Kidney tubule cell (primary cell): ENCODE data around the gene GSE1.

Experiments
- DNase-seq: peaks from one replicate; pipeline ENCODE4 v3.0.0-alpha.2; 2018; ENCODE audit warnings: low spot score

Gene GSE1

DNA sequence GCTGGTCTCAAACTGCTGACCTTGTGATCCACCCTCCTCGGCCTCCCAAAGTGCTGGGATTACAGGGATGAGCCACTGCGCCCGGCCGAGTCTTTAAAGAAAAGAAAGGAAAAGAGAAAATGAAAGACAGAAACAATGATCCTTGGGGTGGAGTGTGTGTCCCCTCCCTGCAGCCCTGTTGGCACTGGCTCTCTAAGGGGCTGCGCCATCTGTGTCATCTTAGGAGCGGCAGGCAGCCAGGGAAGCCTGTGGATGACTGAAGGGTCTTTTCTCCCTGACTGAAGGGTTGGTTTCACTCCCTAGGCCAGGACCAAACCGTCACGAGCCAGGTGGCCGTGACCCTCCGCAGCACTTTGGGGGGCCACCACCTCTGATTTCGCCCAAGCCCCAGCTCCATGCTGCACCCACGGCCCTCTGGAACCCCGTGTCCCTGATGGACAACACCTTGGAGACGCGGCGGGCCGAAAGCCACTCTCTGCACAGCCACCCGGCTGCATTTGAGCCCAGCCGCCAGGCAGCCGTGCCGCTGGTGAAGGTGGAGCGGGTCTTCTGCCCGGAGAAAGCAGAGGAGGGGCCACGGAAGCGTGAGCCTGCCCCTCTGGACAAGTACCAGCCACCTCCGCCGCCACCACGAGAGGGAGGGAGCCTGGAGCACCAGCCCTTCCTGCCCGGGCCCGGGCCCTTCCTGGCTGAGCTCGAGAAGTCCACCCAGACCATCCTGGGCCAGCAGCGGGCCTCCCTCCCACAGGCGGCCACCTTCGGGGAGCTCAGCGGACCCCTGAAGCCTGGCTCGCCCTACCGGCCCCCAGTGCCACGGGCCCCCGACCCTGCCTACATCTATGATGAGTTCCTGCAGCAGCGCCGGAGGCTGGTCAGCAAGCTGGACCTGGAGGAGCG is 48.0 kb downstream of the GSE1 start:
- DNase-seq, result no peak

GRCh38 chr16:85661740-85662481 is 48.8 kb downstream of the GSE1 start:
- no peak for DNase-seq

DNA sequence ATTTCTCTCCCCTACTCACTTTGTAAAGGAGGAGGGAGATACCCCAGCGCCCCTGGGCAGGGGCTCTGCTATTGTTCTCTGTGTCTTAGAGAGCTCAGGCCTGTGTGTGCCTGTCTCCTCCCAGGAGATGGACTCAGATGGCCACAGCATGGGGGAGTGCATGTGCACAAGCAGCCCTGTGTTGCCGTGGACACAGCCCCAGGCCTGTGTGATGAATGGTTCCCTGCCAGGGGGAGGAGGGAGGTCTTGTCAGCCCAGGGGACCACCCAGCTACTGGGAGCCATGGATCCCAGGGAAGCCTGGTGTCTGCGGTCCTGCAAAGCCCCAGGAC is 49.3 kb downstream of the GSE1 start:
- DNase-seq, result no peak

GRCh38 chr16:85662976-85663830 is 50.1 kb downstream of the GSE1 start:
- DNase-seq, result no peak

GRCh38 chr16:85663891-85664321 is 50.8 kb downstream of the GSE1 start:
- no peak for DNase-seq

DNA sequence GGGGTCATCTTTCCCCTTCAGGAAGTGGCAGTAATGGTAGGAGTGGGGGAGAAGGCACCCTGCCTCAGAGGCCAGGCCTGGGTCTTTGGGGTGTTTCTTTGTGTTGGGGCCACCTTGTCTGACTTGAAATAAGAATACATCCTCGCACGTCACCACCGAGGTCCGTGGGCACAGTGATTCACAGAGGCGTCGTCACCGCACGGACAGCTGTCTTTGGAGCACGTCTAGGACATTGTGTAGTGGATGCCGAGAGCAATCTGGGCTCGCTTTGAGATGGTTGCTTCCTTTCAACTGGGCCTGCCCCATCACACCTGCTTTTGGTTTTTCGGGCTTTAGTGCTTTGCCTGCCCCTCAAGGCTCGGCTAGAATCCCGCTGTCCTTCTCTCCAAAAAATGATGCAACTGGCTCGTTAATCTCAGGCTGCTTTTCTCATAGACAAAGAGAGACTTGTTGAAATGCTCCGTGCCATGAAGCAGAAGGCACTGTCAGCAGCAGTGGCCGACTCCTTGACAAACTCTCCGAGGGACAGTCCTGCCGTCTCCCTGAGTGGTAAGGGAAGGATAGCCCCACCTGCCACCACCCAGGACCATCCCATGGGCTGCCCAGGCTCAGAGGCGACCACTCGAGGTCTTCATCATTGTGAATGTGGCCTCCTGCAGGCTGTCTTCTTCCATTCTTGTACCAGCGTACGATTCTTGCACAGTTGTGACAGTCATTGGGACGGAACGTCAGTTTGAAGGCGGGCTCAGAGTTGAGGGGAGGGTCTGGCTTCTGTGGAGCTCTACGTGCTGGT is 51.7 kb downstream of the GSE1 start:
- DNase-seq, result no peak

DNA sequence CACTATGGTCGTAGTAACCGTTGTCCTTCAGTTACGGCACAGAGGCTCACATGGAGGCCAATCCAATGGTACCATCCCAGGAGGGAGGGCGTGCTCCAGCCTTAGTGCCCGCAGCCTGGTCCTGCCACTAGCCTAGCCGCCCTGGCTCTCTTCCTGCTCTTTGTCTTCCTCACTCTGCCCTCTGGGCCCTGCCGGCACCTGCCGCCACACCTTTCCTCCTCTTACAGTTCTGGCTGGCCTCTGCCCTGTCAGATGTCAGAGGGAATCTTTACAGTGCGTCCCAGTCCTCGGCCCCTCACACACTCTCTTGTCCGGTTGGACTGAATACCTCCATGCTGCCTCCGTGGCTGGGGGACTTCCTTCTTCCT is 52.2 kb downstream of the GSE1 start:
- no peak for DNase-seq

- no peak for DNase-seq
These were observed 52.8 kb downstream of the GSE1 start for GRCh38 chr16:85665929-85666328.

GRCh38 chr16:85667261-85667660 is 54.1 kb downstream of the GSE1 start:
- DNase-seq, result no peak

DNA sequence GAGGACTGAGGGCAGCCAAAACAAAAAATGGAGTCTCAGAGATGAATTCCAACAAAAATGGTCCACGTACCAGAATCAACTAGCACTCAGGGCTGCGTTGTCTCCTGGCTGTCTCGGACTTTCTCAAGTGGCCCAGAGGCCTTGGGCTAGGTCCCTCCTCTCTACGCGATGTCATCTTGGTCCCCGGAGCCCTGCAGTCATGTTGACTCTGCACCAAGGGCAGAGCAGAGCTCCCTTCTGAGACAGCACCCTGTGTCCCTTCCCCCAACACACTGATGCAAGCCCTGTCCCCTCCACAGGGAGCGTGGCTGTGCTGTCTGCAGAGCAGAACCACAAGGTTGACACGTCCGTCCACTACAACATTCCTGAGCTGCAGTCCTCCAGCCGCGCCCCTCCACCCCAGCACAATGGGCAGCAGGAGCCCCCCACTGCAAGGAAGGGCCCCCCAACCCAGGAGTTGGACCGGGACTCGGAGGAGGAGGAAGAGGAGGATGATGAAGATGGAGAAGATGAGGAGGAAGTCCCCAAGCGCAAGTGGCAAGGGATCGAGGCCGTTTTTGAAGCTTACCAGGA is 54.8 kb downstream of the GSE1 start:
- DNase-seq, result no peak

- no peak for DNase-seq
These were observed 55.7 kb downstream of the GSE1 start for GRCh38 chr16:85668676-85669424.

- no peak for DNase-seq
These were observed 57.7 kb downstream of the GSE1 start for GRCh38 chr16:85670840-85671239.

DNA sequence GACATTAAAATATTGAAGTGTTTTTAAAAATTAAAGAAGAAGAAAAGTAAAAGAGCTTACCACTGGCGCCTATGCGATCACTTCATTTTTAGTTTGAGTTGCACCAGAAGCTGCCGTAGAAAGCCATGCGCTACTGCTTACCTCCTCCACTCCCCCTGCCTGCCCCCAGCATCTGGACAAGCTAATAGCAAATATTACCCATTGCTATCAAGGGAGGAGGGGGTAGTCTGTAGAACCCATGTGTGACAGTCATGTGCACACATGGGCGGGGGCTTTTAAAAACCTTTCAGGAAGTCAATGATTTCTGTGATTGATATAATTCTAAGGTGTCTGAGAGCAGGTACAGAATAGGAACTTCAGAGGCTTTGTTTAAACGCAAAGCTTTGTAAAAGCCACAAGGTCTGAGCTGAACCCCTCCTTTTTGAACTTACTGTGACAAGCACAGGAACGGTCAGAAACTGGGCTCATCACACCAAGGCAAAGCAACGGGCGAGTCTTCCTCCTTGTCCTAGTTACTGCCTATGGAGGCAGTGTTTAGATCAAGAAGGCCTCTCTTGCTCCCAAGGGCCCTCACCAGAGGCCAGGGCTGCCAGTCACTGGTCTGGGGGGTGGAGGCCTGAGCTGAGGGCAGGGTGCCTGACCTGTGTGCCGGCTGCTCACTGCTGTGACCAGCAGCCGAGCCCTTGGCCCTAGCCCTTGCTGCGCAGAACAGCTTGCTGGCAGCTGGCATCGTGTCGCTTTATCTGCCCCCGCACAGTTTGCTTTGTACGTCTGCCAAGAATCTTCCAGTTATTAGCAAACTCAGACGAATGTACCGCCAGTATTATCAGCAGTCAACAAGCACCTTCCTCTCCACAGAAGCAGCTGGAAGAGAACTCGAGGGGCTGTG is 60.7 kb downstream of the GSE1 start:
- no peak for DNase-seq

DNA sequence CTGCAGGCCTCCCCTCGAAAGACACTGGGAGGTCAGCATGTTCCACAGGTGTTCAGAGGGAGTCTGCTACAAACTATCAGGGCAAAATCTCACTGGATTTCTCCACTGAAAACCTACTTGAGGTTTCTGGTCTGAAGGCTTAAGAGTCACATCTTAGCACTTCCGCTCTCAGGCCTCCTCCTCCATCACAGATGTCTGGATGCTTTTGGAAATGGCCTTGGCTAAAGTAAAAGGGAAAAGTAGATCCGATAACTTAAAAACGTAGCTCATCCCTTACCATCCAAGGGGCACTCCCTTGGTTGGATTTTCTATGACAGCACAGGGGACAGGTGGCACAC is 61.3 kb downstream of the GSE1 start:
- DNase-seq, result no peak

- no peak for DNase-seq
These were observed 61.7 kb downstream of the GSE1 start for GRCh38 chr16:85674828-85675227.

GRCh38 chr16:85675251-85675874 is 62.2 kb downstream of the GSE1 start:
- peak; percentile 34 for DNase-seq

DNA sequence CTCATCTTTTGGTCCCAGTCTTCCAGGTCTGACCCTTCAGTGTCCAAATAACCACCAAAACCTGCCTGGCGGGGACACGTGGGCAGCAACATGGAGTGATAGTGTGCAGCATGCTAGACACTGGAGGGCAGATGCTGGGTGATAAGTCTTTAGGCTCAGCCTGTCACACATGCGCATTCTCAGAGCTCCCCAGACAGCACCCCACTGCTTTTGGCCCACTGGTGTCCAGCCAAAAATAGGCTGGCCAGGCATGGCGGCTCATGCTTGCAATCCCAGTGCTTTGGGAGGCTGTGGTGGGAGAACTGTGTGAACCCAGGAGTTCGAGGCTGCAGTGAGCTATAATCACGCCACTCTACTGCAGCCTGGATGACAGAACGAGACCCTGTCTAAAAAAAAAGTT is 63.3 kb downstream of the GSE1 start:
- no peak for DNase-seq

GRCh38 chr16:85677383-85677967 is 64.4 kb downstream of the GSE1 start:
- no peak for DNase-seq

DNA sequence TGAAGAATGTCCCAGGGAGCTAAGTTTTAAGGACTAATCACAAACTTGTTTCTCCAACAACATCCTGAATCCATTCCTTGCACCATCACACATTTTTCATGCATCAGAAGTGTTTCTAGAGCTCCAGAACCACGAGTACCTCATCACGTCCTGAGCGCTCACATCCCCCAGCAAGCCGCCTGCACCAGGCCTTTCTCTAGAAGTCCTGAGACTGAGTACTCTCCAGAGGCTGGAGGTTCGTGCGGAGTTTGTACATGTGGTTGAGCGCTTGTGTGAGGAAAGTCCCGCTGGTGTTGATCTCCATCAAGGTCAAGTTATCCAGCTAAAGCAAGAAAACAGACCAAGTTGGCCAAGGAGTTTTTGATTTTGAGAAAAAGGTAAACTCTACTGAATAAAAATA is 64.9 kb downstream of the GSE1 start:
- no peak for DNase-seq
